ENCODE results near the gene ENDOU.

GRCh38 chr12:47714826-47715386 is 10.4 kb downstream of the ENDOU start:
- no peak for TF ChIP-seq EZH2phosphoT487 (IDR thresholded peaks at IDR 0.05; ENCODE audit: borderline replicate concordance, low read length)
- TF ChIP-seq CTCF (conservative IDR thresholded peaks at IDR 0.05; ENCODE audit: low read depth, low read length) = no peak
- TF ChIP-seq EZH2 (IDR thresholded peaks at IDR 0.05; ENCODE audit: low read length, unreplicated experiment) = no peak

Data from PC-3 (cell line).